MM.1S (cell line): Measurements from ENCODE around the gene CTAG1B.

Source experiments
- EZH2 ChIP-seq: fragments of 300-600 bp; sonication (generic); optimal IDR thresholded peaks from 2 replicates; pipeline ENCODE3; 2017; ENCODE audit warnings: low read depth, mild to moderate bottlenecking, antibody characterized with exemption, low read length, mixed read lengths
- EZH2phosphoT487 ChIP-seq: fragments of 300-600 bp; sonication (generic); IDR thresholded peaks from 2 replicates; pipeline ENCODE4 v1.6.1; 2018; ENCODE audit warnings: antibody characterized with exemption, low read length
- TF ChIP-seq, protein P1 (sequence below): fragments of 300-600 bp; sonication (generic); IDR thresholded peaks from 2 replicates; pipeline ENCODE4 v1.5.1; 2016; ENCODE audit warnings: antibody characterized with exemption, low read length, mixed read lengths

DNA sequence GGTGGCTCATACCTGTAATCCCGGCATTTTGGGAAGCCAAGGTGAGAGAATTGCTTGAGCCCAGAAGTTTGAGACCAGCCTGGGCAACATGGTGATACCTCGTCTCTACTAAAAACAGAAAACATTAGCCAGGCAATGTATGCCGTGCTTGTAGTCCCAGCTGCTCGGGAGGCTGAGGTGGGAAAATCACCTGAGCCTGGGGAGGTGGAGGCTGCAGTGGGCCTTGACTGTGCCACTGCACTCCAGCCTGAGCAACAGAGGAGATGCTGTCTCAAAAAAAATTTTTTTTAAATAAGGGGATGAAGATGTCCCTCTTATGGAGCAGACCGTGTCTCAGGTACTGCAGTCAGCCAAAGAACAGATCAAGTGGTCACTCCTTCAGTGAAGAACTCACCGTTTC is 13.5 kb downstream of the CTAG1B start:
- TF ChIP-seq, protein P1, sequence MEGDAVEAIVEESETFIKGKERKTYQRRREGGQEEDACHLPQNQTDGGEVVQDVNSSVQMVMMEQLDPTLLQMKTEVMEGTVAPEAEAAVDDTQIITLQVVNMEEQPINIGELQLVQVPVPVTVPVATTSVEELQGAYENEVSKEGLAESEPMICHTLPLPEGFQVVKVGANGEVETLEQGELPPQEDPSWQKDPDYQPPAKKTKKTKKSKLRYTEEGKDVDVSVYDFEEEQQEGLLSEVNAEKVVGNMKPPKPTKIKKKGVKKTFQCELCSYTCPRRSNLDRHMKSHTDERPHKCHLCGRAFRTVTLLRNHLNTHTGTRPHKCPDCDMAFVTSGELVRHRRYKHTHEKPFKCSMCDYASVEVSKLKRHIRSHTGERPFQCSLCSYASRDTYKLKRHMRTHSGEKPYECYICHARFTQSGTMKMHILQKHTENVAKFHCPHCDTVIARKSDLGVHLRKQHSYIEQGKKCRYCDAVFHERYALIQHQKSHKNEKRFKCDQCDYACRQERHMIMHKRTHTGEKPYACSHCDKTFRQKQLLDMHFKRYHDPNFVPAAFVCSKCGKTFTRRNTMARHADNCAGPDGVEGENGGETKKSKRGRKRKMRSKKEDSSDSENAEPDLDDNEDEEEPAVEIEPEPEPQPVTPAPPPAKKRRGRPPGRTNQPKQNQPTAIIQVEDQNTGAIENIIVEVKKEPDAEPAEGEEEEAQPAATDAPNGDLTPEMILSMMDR: no peak
- TF ChIP-seq EZH2 (no peak), EZH2phosphoT487 (no peak)
